H9 (cell line): ENCODE measurements around the gene ANKRD22. TPM values are rescaled to one million over a fixed set of nuclear protein-coding genes. Genes with fewer than 3 reads are reported as not detected.

Experiments used
- DNase-seq: peaks from one replicate; pipeline ENCODE4 v3.0.0-alpha.2; 2017
- H2AFZ ChIP-seq: one replicate; pipeline ENCODE4 v1.6.1; 2013; ENCODE audit warnings: mild to moderate bottlenecking, low read length, control low read depth, moderate library complexity
- H2AK5ac ChIP-seq: 2 replicates; pipeline ENCODE4 v1.6.1; 2013; ENCODE audit warnings: low read length, control low read depth, mixed read lengths; ENCODE audit not compliant: insufficient read length
- H2BK120ac ChIP-seq: one replicate; pipeline ENCODE4 v1.6.1; 2013; ENCODE audit warnings: low read depth, mild to moderate bottlenecking, low read length, control low read depth, inconsistent platforms; ENCODE audit not compliant: poor library complexity, severe bottlenecking
- H2BK12ac ChIP-seq: 2 replicates; pipeline ENCODE4 v1.6.1; 2013; ENCODE audit warnings: low read length, control low read depth, mixed read lengths, low read depth; ENCODE audit not compliant: insufficient read length
- H2BK15ac ChIP-seq: 2 replicates; pipeline ENCODE4 v1.6.1; 2013; ENCODE audit warnings: low read depth, low read length, control low read depth
- H2BK20ac ChIP-seq: one replicate; pipeline ENCODE4 v1.6.1; 2013; ENCODE audit warnings: low read depth, mild to moderate bottlenecking, low read length, control low read depth, inconsistent platforms; ENCODE audit not compliant: poor library complexity, severe bottlenecking
- H2BK5ac ChIP-seq: 2 replicates; pipeline ENCODE4 v1.6.1; 2013; ENCODE audit warnings: low read length, control low read depth, mixed read lengths; ENCODE audit not compliant: insufficient read length
- H3K14ac ChIP-seq: 2 replicates; pipeline ENCODE4 v1.6.1; 2013; ENCODE audit warnings: low read length, control low read depth; ENCODE audit not compliant: insufficient read depth
- H3K18ac ChIP-seq: 2 replicates; pipeline ENCODE4 v1.6.1; 2013; ENCODE audit warnings: low read depth, mild to moderate bottlenecking, mixed read lengths, low read length, control low read depth; ENCODE audit not compliant: insufficient read length
- H3K23ac ChIP-seq: 2 replicates; pipeline ENCODE4 v1.6.1; 2013; ENCODE audit warnings: low read length, control low read depth, mixed read lengths, low read depth; ENCODE audit not compliant: insufficient read length
- H3K23me2 ChIP-seq: 2 replicates; pipeline ENCODE4 v1.6.1; 2013; ENCODE audit warnings: low read depth, mild to moderate bottlenecking, mixed read lengths, low read length, control low read depth; ENCODE audit not compliant: insufficient read length, poor library complexity, severe bottlenecking
- H3K27ac ChIP-seq: 2 replicates; pipeline ENCODE4 v1.5.1; 2013; ENCODE audit warnings: low read length, control low read depth, mixed read lengths, low read depth; ENCODE audit not compliant: insufficient read length
- H3K27me3 ChIP-seq: 2 replicates; pipeline ENCODE4 v1.6.1; 2013; ENCODE audit warnings: low read length, control low read depth, inconsistent platforms; ENCODE audit not compliant: insufficient read depth
- H3K4ac ChIP-seq: 2 replicates; pipeline ENCODE4 v1.6.1; 2013; ENCODE audit warnings: low read depth, mild to moderate bottlenecking, control low read depth, inconsistent platforms, low read length, moderate library complexity
- H3K4me1 ChIP-seq: 2 replicates; pipeline ENCODE4 v1.6.1; 2013; ENCODE audit warnings: low read length, control low read depth, inconsistent platforms; ENCODE audit not compliant: insufficient read depth
- H3K4me2 ChIP-seq: 2 replicates; pipeline ENCODE4 v1.6.1; 2013; ENCODE audit warnings: low read length, control low read depth, mixed read lengths; ENCODE audit not compliant: insufficient read length, insufficient read depth
- H3K56ac ChIP-seq: 2 replicates; pipeline ENCODE4 v1.6.1; 2013; ENCODE audit warnings: low read depth, mild to moderate bottlenecking, mixed read lengths, low read length, control low read depth; ENCODE audit not compliant: insufficient read length
- H3K79me1 ChIP-seq: 2 replicates; pipeline ENCODE4 v1.6.1; 2013; ENCODE audit warnings: low read depth, mild to moderate bottlenecking, moderate library complexity, low read length, control low read depth, inconsistent platforms; ENCODE audit not compliant: insufficient read depth, poor library complexity, severe bottlenecking
- H3K79me2 ChIP-seq: 2 replicates; pipeline ENCODE4 v1.6.1; 2013; ENCODE audit warnings: low read length, control low read depth, inconsistent platforms; ENCODE audit not compliant: insufficient read depth
- H3K9ac ChIP-seq: 2 replicates; pipeline ENCODE4 v1.6.1; 2013; ENCODE audit warnings: low read length, control low read depth, mixed read lengths; ENCODE audit not compliant: insufficient read length; ENCODE audit errors: extremely low read depth
- H3K9me3 ChIP-seq: one replicate; pipeline ENCODE4 v1.6.1; 2013; ENCODE audit warnings: low read depth, low read length, inconsistent platforms; ENCODE audit not compliant: control insufficient read depth
- H3T11ph ChIP-seq: one replicate; pipeline ENCODE4 v1.6.1; 2013; ENCODE audit warnings: mild to moderate bottlenecking, low read length, control low read depth, inconsistent platforms
- H4K20me1 ChIP-seq: one replicate; pipeline ENCODE4 v1.6.1; 2013; ENCODE audit not compliant: control insufficient read depth, insufficient read length, insufficient read depth
- H4K5ac ChIP-seq: 2 replicates; pipeline ENCODE4 v1.6.1; 2013; ENCODE audit warnings: low read depth, mild to moderate bottlenecking, mixed read lengths, low read length, control low read depth; ENCODE audit not compliant: insufficient read length
- H4K8ac ChIP-seq: replicated peaks from 2 replicates; pipeline ENCODE4 v1.6.1; 2013; ENCODE audit warnings: low read length, control low read depth, mixed read lengths, low read depth; ENCODE audit not compliant: insufficient read length
- H4K91ac ChIP-seq: 2 replicates; pipeline ENCODE4 v1.6.1; 2013; ENCODE audit warnings: low read depth, mild to moderate bottlenecking, moderate library complexity, mixed read lengths, low read length, control low read depth; ENCODE audit not compliant: insufficient read length
- H3K27ac Mint-ChIP-seq, 3 experiments: 2 replicates in 2 of 3; 3 replicates in 1 of 3; pipeline ENCODE4 v1.8.0; 2020 to 2021; ENCODE audit warnings: mixed read lengths in 3 of 3, mild to moderate bottlenecking in 1 of 3, moderate library complexity in 1 of 3
- H3K27me3 Mint-ChIP-seq: 2 replicates; pipeline ENCODE4 v1.8.0; 2021; ENCODE audit warnings: low read depth, mild to moderate bottlenecking, moderate library complexity, mixed read lengths
- H3K36me3 Mint-ChIP-seq, 3 experiments: 2 replicates in 2 of 3; 3 replicates in 1 of 3; pipeline ENCODE4 v1.8.0; 2020 to 2021; ENCODE audit warnings: low read depth in 3 of 3, mixed read lengths in 3 of 3; ENCODE audit not compliant: insufficient read depth in 1 of 3
- H3K4me1 Mint-ChIP-seq, 2 experiments: 2 replicates each; pipeline ENCODE4 v1.8.0; 2020; ENCODE audit warnings: mixed read lengths in 2 of 2
- H3K4me3 Mint-ChIP-seq, 2 experiments: 2 replicates in 1 of 2; 3 replicates in 1 of 2; pipeline ENCODE4 v1.8.0; 2020 to 2021; ENCODE audit warnings: mild to moderate bottlenecking in 2 of 2, mixed read lengths in 2 of 2, moderate library complexity in 1 of 2
- H3K9me3 Mint-ChIP-seq, 2 experiments: 2 replicates in 1 of 2; 3 replicates in 1 of 2; pipeline ENCODE4 v1.8.0; 2020; ENCODE audit warnings: mild to moderate bottlenecking in 2 of 2, mixed read lengths in 2 of 2, moderate library complexity in 1 of 2
- WGBS: extraction: QIAGEN DNeasy Blood & Tissue Kit; methylation state at CpG from one replicate; pipeline ENCODE4 v1.1.7; 2013; ENCODE audit warnings: missing lambda C conversion rate, low lambda C conversion rate, mixed read lengths; ENCODE audit not compliant: insufficient read length; ENCODE audit errors: extremely low coverage; 5-methylcytosine and 5-hydroxymethylcytosine counted together
- total RNA-seq: library from RNA; stranded (reverse); gene quantifications from 2 replicates; pipeline ENCODE4 v1.2.1, GENCODE V29; 2021
- TF ChIP-seq, protein P1 (sequence below): fragments of 200-600 bp; sonication (generic); conservative IDR thresholded peaks from 3 replicates; pipeline ENCODE4 v1.8.0; 2021; ENCODE audit warnings: antibody characterized with exemption, mild to moderate bottlenecking

ANKRD22 gene
- total RNA-seq, 1 experiment from 2014 or later = not detected

DNA sequence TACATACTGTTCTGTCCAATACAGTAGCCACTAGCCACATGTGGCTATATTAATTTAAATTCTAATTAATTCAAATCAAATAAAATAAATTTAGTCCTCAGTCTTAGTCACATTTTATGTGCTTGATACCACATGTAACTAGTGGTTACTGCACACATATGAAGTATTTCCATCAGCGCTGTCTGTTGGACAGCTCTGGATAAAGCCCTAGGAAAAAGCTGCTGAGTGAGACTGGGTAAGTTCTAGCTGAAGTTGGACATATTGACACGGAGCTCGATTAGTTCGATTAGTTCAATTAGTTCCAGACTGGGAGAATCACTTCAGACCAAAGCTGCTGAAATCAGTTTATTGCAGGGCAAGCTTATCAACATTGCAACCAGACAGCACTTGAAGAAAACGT lies 64.2 kb downstream of the ANKRD22 start:
- Mint-ChIP-seq H3K4me3 (no peak overlapping the region), H3K9me3 (no peaks in the 10 kb centered on the region; a peak in 1 of 5 replicates), H3K27me3 (no peaks in the 10 kb centered on the region), H3K4me1 (peaks cover 3 to 9% of the 10 kb centered on the region in 2 experiments; a peak in 3 of 4 replicates), H3K36me3 (no peaks in the 10 kb centered on the region), H3K27ac (no peak overlapping the region)
- no peak overlapping the region for H3K4me2 ChIP-seq
- no peak overlapping the region for H2BK5ac ChIP-seq
- H3K4ac ChIP-seq = no peak overlapping the region
- H3K4me1 ChIP-seq = no peaks in the 10 kb centered on the region
- no peak overlapping the region for H3K27ac ChIP-seq
- H2BK20ac ChIP-seq = no peak overlapping the region
- no peak overlapping the region for H4K8ac ChIP-seq
- no peak for DNase-seq
- no peak overlapping the region for H3K9ac ChIP-seq
- H3K14ac ChIP-seq = no peak overlapping the region
- no peaks in the 10 kb centered on the region for H3K23me2 ChIP-seq
- H3K79me1 ChIP-seq = no peaks in the 10 kb centered on the region
- H2AFZ ChIP-seq = no peak overlapping the region
- no peak overlapping the region for H3K23ac ChIP-seq
- no peak overlapping the region for H2BK120ac ChIP-seq
- H2AK5ac ChIP-seq = no peak overlapping the region
- no peak overlapping the region for H3T11ph ChIP-seq
- no peak overlapping the region for H4K91ac ChIP-seq
- H3K9me3 ChIP-seq = no peaks in the 10 kb centered on the region
- no peak overlapping the region for H2BK15ac ChIP-seq
- H3K27me3 ChIP-seq = no peaks in the 10 kb centered on the region
- no peaks in the 10 kb centered on the region for H3K79me2 ChIP-seq
- H3K56ac ChIP-seq = no peak overlapping the region
- H2BK12ac ChIP-seq = no peak overlapping the region
- no peak overlapping the region for H3K18ac ChIP-seq
- no peak overlapping the region for H4K5ac ChIP-seq
- TF ChIP-seq, protein P1, sequence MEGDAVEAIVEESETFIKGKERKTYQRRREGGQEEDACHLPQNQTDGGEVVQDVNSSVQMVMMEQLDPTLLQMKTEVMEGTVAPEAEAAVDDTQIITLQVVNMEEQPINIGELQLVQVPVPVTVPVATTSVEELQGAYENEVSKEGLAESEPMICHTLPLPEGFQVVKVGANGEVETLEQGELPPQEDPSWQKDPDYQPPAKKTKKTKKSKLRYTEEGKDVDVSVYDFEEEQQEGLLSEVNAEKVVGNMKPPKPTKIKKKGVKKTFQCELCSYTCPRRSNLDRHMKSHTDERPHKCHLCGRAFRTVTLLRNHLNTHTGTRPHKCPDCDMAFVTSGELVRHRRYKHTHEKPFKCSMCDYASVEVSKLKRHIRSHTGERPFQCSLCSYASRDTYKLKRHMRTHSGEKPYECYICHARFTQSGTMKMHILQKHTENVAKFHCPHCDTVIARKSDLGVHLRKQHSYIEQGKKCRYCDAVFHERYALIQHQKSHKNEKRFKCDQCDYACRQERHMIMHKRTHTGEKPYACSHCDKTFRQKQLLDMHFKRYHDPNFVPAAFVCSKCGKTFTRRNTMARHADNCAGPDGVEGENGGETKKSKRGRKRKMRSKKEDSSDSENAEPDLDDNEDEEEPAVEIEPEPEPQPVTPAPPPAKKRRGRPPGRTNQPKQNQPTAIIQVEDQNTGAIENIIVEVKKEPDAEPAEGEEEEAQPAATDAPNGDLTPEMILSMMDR = no peak
- H4K20me1 ChIP-seq = no peaks in the 10 kb centered on the region
- no CpG with 5 or more reads among the region's 5 CpGs for WGBS
